Mammary epithelial cell (primary cell): Measurements from ENCODE around the gene STPG3.
"Not testable (repeated sequence)": the region's sequence is repeated elsewhere in the genome, so short reads cannot be mapped to it uniquely, and the experiment has no call there.

ENCODE experiments used
- EZH2 ChIP-seq: IDR thresholded peaks from 2 replicates; pipeline ENCODE4 v1.6.1; 2012; ENCODE audit warnings: low read length, inconsistent platforms, borderline replicate concordance
- TF ChIP-seq, protein P1 (sequence below), 2 donors: IDR thresholded peaks in 1 of 2; conservative IDR thresholded peaks in 1 of 2; 2 replicates each; pipeline ENCODE4 v1.5.1; 2011 to 2012; ENCODE audit warnings: inconsistent platforms in 2 of 2, low read length in 2 of 2, mild to moderate bottlenecking in 2 of 2, control low read depth in 1 of 2, low read depth in 1 of 2; ENCODE audit not compliant: insufficient read depth in 1 of 2; ENCODE audit errors: extremely low read depth in 1 of 2

DNA sequence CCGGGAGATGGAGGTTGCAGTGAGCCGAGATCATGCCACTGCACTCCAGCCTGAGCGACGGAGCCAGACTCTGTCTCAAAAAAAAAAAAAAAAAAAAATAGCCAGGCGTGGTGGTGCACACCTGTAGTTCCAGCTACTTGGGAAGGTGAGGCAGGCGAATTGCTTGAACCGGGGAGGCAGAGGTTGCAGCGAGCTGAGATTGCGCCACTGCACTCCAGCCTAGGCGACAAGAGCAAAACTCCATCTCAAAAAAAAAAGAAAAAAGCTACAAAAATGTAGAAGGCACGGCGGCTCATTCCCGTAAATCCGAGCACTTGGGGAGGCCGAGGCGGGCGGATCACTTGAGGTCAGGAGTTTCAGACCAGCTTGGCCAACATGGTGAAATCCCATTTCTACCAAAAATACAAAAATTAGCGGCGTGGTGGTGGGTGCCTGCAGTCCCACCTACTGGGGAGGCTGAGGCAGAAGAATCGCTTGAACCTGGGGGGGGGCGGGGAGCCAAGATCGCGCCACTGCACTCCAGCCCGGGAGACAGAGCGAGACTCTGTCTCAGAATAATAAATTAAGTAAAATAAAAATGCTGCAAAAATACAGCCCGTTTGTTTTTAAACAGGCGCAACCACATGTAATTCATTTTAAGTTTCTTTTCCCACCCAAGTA, 11.4 kb upstream of the STPG3 start:
- TF ChIP-seq, protein P1, sequence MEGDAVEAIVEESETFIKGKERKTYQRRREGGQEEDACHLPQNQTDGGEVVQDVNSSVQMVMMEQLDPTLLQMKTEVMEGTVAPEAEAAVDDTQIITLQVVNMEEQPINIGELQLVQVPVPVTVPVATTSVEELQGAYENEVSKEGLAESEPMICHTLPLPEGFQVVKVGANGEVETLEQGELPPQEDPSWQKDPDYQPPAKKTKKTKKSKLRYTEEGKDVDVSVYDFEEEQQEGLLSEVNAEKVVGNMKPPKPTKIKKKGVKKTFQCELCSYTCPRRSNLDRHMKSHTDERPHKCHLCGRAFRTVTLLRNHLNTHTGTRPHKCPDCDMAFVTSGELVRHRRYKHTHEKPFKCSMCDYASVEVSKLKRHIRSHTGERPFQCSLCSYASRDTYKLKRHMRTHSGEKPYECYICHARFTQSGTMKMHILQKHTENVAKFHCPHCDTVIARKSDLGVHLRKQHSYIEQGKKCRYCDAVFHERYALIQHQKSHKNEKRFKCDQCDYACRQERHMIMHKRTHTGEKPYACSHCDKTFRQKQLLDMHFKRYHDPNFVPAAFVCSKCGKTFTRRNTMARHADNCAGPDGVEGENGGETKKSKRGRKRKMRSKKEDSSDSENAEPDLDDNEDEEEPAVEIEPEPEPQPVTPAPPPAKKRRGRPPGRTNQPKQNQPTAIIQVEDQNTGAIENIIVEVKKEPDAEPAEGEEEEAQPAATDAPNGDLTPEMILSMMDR (conservative IDR thresholded peaks at IDR 0.05 in 1 of 2, IDR thresholded peaks at IDR 0.05 in 1 of 2; ENCODE audit: extremely low read depth in 1 of 2, insufficient read depth in 1 of 2, low read depth in 1 of 2, low read length in 2 of 2) = not testable (repeated sequence)
- not testable (repeated sequence) for TF ChIP-seq EZH2
